Lower leg skin (tissue), 3 donors: ENCODE results near the gene NELL1.

Experiments used
- CTCF ChIP-seq, 3 donors: fragments of 450-650 bp; IDR thresholded peaks; one replicate each; pipeline ENCODE4 v1.5.1; 2016; ENCODE audit warnings: antibody characterized with exemption in 3 of 3, mild to moderate bottlenecking in 3 of 3, moderate library complexity in 2 of 3
- POLR2A ChIP-seq, 2 donors: fragments of 450-650 bp; IDR thresholded peaks; one replicate each; pipeline ENCODE4 v1.6.1; 2016 to 2017; ENCODE audit warnings: antibody characterized with exemption in 2 of 2, mild to moderate bottlenecking in 1 of 2, moderate library complexity in 1 of 2

DNA sequence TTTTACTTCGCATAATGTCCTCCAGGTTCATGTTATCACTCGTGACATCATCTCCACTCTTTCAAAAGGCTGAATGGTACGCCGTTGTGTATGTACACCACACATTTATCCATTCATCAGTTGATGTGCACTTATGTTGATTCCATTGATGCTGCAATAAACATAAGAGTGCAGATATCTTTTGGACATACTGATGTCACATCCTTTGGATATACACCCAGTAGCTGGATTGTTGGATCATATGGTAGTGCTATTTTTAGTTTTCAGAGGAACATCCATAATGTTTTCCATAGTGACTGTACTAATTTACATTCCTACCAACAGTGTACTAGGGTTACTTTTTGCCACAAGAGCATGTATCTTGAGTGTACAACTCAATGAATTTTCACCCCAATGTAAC lies 25.0 kb upstream of the NELL1 start:
- TF ChIP-seq POLR2A (IDR thresholded peaks at IDR 0.05) (no peak), CTCF (IDR thresholded peaks at IDR 0.05) (no peak)
